ENCODE measurements around the gene PGRMC2. TPM values are rescaled to one million over a fixed set of nuclear protein-coding genes. Genes with fewer than 3 reads are reported as not detected.
A peak's percentile ranks its signal among the peaks of the same experiment; 100 is the strongest.

PGRMC2 gene
- total and polyA plus RNA-seq, 2 donors (not counting 1 experiment from before 2014, with no cell fraction given) = 4.7 to 30.7 TPM

DNA sequence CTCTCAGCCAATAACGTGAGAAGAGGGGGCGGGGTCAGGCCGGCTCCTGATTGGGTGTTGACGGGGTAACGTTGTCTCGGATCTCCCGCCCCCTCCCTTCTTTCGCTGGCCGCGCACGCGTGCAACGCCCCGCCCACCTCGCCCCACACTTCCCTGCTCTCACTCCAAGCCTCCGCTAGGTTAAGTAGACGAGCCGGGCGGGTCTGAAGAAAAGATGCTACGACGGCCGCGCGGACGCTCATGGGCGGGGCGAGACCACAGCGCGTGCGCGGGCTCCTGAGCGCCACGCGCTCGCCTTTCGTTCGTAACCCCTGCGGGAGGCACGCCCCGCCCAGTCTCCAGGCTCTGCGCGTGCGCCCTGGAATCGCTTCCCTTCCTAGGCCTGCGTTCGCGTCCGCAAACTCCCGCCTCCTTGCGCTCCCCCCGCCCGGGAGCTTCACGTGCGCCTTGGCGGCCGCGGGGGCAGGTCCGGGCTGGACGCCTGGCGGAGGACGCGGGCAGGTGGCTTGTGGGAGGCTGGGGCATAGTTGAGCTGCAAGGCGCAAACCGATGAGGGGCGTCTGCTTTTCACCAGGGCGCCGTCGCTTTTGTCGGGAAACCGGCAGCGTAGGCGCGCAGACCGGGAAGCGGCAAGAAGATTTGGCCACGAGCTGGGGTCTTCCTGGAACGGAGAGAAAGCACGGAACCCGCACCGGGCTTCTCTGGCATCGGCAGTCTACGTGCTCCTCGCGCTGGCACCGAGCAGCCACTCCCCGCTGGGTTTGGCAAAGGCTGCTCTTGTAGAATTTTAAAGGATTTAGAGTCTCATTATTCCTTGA is 467 bp upstream of the PGRMC2 start:
- TF ChIP-seq, protein P1, sequence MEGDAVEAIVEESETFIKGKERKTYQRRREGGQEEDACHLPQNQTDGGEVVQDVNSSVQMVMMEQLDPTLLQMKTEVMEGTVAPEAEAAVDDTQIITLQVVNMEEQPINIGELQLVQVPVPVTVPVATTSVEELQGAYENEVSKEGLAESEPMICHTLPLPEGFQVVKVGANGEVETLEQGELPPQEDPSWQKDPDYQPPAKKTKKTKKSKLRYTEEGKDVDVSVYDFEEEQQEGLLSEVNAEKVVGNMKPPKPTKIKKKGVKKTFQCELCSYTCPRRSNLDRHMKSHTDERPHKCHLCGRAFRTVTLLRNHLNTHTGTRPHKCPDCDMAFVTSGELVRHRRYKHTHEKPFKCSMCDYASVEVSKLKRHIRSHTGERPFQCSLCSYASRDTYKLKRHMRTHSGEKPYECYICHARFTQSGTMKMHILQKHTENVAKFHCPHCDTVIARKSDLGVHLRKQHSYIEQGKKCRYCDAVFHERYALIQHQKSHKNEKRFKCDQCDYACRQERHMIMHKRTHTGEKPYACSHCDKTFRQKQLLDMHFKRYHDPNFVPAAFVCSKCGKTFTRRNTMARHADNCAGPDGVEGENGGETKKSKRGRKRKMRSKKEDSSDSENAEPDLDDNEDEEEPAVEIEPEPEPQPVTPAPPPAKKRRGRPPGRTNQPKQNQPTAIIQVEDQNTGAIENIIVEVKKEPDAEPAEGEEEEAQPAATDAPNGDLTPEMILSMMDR (IDR thresholded peaks at IDR 0.05) = no peak
- no peak for TF ChIP-seq EZH2 (IDR thresholded peaks at IDR 0.05; ENCODE audit: borderline replicate concordance, insufficient read depth, low read depth, low read length, poor library complexity, severe bottlenecking)
- Histone ChIP-seq H3K4me3 (ENCODE audit: control extremely low read depth in 1 of 5, extremely low read depth in 1 of 5, insufficient read depth in 1 of 5, low read depth in 2 of 5, low read length in 4 of 5) (peak overlapping the region; percentile 51 to 90 (median 88)), H3K4me1 (ENCODE audit: control insufficient read depth in 2 of 2, insufficient read depth in 2 of 2, low read length in 2 of 2) (peaks cover 23 to 27% of the 10 kb centered on the region in 2 donors), H4K20me1 (ENCODE audit: control insufficient read depth, insufficient read depth, low read length, poor library complexity, severe bottlenecking) (peaks cover 9% of the 10 kb centered on the region), H3K9me3 (ENCODE audit: control extremely low read depth in 1 of 3, control insufficient read depth in 2 of 3, insufficient read depth in 1 of 3, low read length in 2 of 3) (no peaks in the 10 kb centered on the region), H3K9ac (ENCODE audit: low read length) (peak overlapping the region; percentile 84), H2AFZ (ENCODE audit: insufficient read depth, low read depth, low read length, poor library complexity, severe bottlenecking) (peak overlapping the region; percentile 95), H3K36me3 (replicated peaks in 1 of 2; ENCODE audit: control extremely low read depth in 1 of 2, control insufficient read depth in 1 of 2, extremely low read depth in 1 of 2, insufficient read depth in 2 of 2, low read length in 1 of 2) (no peaks in the 10 kb centered on the region), H3K79me2 (ENCODE audit: control insufficient read depth, insufficient read depth, low read length) (peaks cover 35% of the 10 kb centered on the region), H3K4me2 (replicated peaks; ENCODE audit: low read depth, low read length, poor library complexity, severe bottlenecking) (peak overlapping the region; percentile 85), H3K27me3 (replicated peaks in 1 of 4; ENCODE audit: control extremely low read depth in 1 of 4, control insufficient read depth in 3 of 4, insufficient read depth in 4 of 4, low read length in 3 of 4) (no peaks in the 10 kb centered on the region), H3K27ac (ENCODE audit: low read length in 2 of 2) (peak overlapping the region; percentile 88 to 92)
- POLR2A ChIA-PET = interaction anchor here (0.6 to 2.1 kb wide), 3 partner anchors 36 to 522 kb away, joined by 3 to 14 read pairs (median 7); partner anchors contain the start of gene LARP1B
- Mint-ChIP-seq H3K27ac (peak overlapping the region; percentile 90), H3K27me3 (no peaks in the 10 kb centered on the region), H3K4me1 (peaks cover 29% of the 10 kb centered on the region), H3K9me3 (ENCODE audit: insufficient read depth) (no peaks in the 10 kb centered on the region), H3K4me3 (peak overlapping the region; percentile 87)
- under 1% methylated on average over 79 of the region's 86 CpGs for WGBS (ENCODE audit: insufficient coverage)
- peak; percentile 87 for ATAC-seq (ENCODE audit: low read depth)
- DNase-seq = peak; percentile 100
- CTCF ChIA-PET = interaction anchor here (1.1 kb wide), 1 partner anchor 524 kb away, joined by 3 read pairs; no protein-coding TSS in a partner anchor
- intact Hi-C loops (cut with micrococcal nuclease) = loop anchor here (1.0 to 2.0 kb wide), 6 partner anchors 97 to 805 kb away; partner anchors contain the start of genes ABHD18, JADE1, LARP1B and MFSD8

Measured in B cell (primary cell).